Stimulated activated CD4-positive, alpha-beta T cell treated with anti-CD3 and anti-CD28 coated beads, Interleukin-1b, Interleukin-23, amount 100 ng/mL, for 24 hours (primary cell): ENCODE measurements around the gene OXCT1.
"Not testable (repeated sequence)": the region's sequence is repeated elsewhere in the genome, so short reads cannot be mapped to it uniquely, and the experiment has no call there.

Source experiments
- DNase-seq, 4 experiments: peaks; one replicate each; pipeline ENCODE4 v3.0.0-alpha.2; 2020; ENCODE audit warnings: low read depth in 4 of 4, low spot score in 1 of 4

OXCT1 gene

GRCh38 chr5:41874512-41875060, 4.4 kb upstream of the OXCT1 start:
- no peak for DNase-seq

- no peak for DNase-seq
These were observed 1.6 kb upstream of the OXCT1 start for GRCh38 chr5:41871852-41872251.

- no peak for DNase-seq
These were observed 413 bp upstream of the OXCT1 start for GRCh38 chr5:41870627-41871048.

- no peak for DNase-seq
These were observed 988 bp downstream of the OXCT1 start for GRCh38 chr5:41869151-41869723.

- DNase-seq, result no peak
These were observed 6.2 kb downstream of the OXCT1 start for GRCh38 chr5:41863871-41864486.

- DNase-seq, result no peak
These were observed 11.3 kb downstream of the OXCT1 start for GRCh38 chr5:41858890-41859289.

- no peak for DNase-seq
These were observed 12.2 kb downstream of the OXCT1 start for GRCh38 chr5:41857989-41858388.

GRCh38 chr5:41856644-41857491, 13.4 kb downstream of the OXCT1 start:
- DNase-seq, result peak in 1 of 4 experiments; percentile 16

GRCh38 chr5:41852293-41852692, 17.9 kb downstream of the OXCT1 start:
- no peak for DNase-seq

- no peak for DNase-seq
These were observed 19.1 kb downstream of the OXCT1 start for GRCh38 chr5:41851116-41851515.

- no peak for DNase-seq
These were observed 21.2 kb downstream of the OXCT1 start for GRCh38 chr5:41848983-41849382.

GRCh38 chr5:41845751-41846150, 24.5 kb downstream of the OXCT1 start:
- not testable (repeated sequence) for DNase-seq

GRCh38 chr5:41844502-41844901, 25.7 kb downstream of the OXCT1 start:
- DNase-seq, result no peak

- DNase-seq, result no peak
These were observed 26.5 kb downstream of the OXCT1 start for GRCh38 chr5:41843456-41844370.

- DNase-seq, result no peak
These were observed 27.4 kb downstream of the OXCT1 start for GRCh38 chr5:41842777-41843176.

GRCh38 chr5:41841325-41841724, 28.9 kb downstream of the OXCT1 start:
- no peak for DNase-seq

GRCh38 chr5:41840251-41840650, 30.0 kb downstream of the OXCT1 start:
- DNase-seq, result no peak

- DNase-seq, result no peak
These were observed 32.4 kb downstream of the OXCT1 start for GRCh38 chr5:41837793-41838192.

- no peak for DNase-seq
These were observed 34.6 kb downstream of the OXCT1 start for GRCh38 chr5:41835645-41836044.

- no peak for DNase-seq
These were observed 35.7 kb downstream of the OXCT1 start for GRCh38 chr5:41834506-41834905.

GRCh38 chr5:41832430-41832829, 37.8 kb downstream of the OXCT1 start:
- DNase-seq, result no peak
